VCaP (cell line): ENCODE results near the gene KLRK1.

Source experiments
- H3K27ac ChIP-seq: fragments of 450-650 bp; 2 replicates; pipeline ENCODE4 v1.5.1; 2017
- TF ChIP-seq, protein P1 (sequence below): fragments of 450-650 bp; conservative IDR thresholded peaks from 2 replicates; pipeline ENCODE4 v1.5.1; 2017; ENCODE audit warnings: mild to moderate bottlenecking, moderate library complexity

The KLRK1 gene

GRCh38 chr12:10405294-10405693, 15.5 kb upstream of the KLRK1 start:
- TF ChIP-seq, protein P1, sequence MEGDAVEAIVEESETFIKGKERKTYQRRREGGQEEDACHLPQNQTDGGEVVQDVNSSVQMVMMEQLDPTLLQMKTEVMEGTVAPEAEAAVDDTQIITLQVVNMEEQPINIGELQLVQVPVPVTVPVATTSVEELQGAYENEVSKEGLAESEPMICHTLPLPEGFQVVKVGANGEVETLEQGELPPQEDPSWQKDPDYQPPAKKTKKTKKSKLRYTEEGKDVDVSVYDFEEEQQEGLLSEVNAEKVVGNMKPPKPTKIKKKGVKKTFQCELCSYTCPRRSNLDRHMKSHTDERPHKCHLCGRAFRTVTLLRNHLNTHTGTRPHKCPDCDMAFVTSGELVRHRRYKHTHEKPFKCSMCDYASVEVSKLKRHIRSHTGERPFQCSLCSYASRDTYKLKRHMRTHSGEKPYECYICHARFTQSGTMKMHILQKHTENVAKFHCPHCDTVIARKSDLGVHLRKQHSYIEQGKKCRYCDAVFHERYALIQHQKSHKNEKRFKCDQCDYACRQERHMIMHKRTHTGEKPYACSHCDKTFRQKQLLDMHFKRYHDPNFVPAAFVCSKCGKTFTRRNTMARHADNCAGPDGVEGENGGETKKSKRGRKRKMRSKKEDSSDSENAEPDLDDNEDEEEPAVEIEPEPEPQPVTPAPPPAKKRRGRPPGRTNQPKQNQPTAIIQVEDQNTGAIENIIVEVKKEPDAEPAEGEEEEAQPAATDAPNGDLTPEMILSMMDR, result no peak
- H3K27ac ChIP-seq, result no peak overlapping the region

- TF ChIP-seq, protein P1, result no peak
- no peak overlapping the region for H3K27ac ChIP-seq
Observed at GRCh38 chr12:10404798-10405197, 15.0 kb upstream of the KLRK1 start.

DNA sequence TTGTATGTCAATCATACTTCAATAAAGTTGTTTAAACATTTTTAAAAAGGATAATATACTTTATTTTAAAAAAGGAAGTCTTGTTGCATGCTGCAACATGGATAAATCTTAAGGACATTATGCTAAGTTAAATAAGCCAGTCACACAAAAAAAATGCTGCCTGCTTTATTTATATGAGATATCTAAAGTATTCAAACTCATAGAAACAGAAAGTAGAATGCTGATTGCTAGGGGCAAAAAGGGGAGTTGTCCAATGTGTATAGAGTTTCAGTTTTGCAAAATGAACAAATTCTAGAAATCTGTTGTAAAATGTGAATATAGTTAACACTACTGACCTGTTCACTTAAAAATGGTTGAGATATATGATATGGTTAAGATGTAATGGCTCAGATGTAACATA, 11.0 kb upstream of the KLRK1 start:
- TF ChIP-seq, protein P1, result no peak
- no peak overlapping the region for H3K27ac ChIP-seq

GRCh38 chr12:10398168-10398567, 8.3 kb upstream of the KLRK1 start:
- peak overlapping the region; percentile 95; the same call in 1 of the 2 replicates for H3K27ac ChIP-seq
- TF ChIP-seq, protein P1, result no peak

GRCh38 chr12:10397296-10397695, 7.5 kb upstream of the KLRK1 start:
- peak overlapping the region; percentile 95 for H3K27ac ChIP-seq
- TF ChIP-seq, protein P1, result no peak

- peak overlapping the region; percentile 95 for H3K27ac ChIP-seq
Observed at GRCh38 chr12:10396176-10396575, 6.3 kb upstream of the KLRK1 start.

DNA sequence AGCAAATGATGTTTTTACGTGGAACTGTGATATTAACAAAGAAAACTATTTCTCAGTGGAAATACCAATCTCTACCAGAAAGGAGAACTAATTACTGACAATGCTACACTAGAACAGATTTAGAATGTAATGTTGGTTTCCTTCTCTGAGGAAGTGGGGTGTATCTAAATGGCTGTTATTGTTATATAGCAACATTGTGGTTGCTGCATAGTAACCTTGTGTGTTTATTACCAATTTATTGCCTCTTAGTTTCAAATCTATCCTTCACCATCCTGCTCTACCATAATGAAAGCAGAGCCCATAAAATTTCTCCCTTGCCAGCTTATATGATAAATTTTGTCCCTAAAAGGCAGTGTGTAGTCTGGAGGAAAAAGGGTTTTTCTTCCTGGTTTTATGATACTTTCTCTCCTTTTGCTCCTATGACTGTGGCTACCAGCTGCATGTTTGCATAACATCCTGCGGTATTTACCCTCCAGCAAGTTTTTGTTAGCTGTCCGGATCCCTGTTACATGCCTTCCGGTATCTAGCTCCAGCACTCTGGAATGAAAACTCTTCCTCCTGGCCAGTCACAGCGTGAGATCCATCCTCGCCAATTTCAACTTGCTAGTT, 5.7 kb upstream of the KLRK1 start:
- TF ChIP-seq, protein P1, result no peak
- H3K27ac ChIP-seq, result peak overlapping the region; percentile 95

- peak overlapping the region; percentile 95 for H3K27ac ChIP-seq
Observed at GRCh38 chr12:10394531-10395152, 4.8 kb upstream of the KLRK1 start.
